GM21529 (cell line): ENCODE results near the gene COL4A2.

ENCODE experiments used
- ATAC-seq: cut with Tn5 transposase; IDR thresholded peaks from one replicate; pipeline ENCODE4 v1.9.1; 2021; ENCODE audit not compliant: unreplicated experiment

Gene COL4A2

GRCh38 chr13:110272227-110272626 lies 34.9 kb upstream of the COL4A2 start:
- no peak for ATAC-seq

- no peak for ATAC-seq
Measured at GRCh38 chr13:110272651-110273050, 34.4 kb upstream of the COL4A2 start.

DNA sequence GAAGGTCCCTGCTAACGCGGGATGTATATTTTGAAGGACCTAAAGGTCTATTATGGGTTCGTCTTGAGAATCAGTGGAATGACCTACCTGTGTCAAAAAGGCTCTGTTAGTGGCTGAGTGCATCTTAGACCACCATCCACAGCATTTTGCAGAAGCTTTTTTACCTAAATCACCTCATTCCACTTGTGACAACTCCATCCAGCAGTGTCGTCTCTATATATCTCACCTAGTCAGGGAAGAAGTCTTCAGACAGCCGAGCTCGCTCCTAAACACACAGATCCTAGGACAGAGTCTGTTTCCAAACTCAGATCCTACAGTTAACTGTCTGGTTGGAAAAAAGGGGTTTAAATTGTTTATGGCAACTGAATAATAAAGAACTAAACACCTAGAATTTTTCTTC lies 33.8 kb upstream of the COL4A2 start:
- ATAC-seq, result no peak

- no peak for ATAC-seq
Measured at GRCh38 chr13:110274687-110275086, 32.4 kb upstream of the COL4A2 start.

- ATAC-seq, result no peak
Measured at GRCh38 chr13:110275931-110276552, 31.0 kb upstream of the COL4A2 start.

DNA sequence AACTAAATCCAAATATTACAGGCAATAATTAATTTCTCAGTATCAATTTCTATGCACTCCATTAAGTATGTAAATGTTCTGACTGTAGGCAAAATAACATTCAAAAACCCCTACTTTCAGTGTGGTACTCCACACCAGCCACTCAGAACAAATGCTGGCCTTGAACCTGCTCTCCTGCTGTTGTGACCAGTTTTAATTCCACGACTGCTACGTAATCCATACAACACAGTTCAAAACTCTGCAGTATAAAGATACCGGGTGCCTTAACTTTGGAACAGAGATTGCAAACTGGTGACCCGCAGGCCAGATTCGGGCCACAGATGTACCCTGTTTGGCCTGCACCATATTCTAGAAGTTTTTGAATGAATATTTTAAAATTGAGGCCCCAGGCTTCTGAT lies 30.5 kb upstream of the COL4A2 start:
- no peak for ATAC-seq

- no peak for ATAC-seq
Measured at GRCh38 chr13:110277357-110277975, 29.6 kb upstream of the COL4A2 start.

DNA sequence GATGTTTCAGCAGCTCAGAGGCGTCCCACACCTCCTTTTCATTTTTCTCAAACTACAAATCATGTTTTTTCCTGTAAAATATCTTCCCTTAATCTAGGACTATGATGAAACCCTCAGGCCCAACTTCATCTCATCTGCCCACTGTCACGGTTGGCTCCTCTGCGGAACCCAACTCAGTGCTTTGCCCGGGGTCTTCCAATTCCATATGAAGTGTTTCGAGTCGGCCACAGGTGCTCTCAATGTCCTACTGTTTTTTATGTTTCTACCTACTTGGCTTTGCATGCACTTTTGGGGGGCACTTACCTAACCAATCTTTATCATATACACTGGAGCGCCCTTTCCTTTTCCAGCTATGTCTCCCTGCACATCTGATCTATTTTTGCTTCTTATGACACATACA lies 28.2 kb upstream of the COL4A2 start:
- ATAC-seq, result no peak

GRCh38 chr13:110279684-110280083 lies 27.4 kb upstream of the COL4A2 start:
- ATAC-seq, result no peak

- ATAC-seq, result no peak
Measured at GRCh38 chr13:110280231-110280813, 26.8 kb upstream of the COL4A2 start.

DNA sequence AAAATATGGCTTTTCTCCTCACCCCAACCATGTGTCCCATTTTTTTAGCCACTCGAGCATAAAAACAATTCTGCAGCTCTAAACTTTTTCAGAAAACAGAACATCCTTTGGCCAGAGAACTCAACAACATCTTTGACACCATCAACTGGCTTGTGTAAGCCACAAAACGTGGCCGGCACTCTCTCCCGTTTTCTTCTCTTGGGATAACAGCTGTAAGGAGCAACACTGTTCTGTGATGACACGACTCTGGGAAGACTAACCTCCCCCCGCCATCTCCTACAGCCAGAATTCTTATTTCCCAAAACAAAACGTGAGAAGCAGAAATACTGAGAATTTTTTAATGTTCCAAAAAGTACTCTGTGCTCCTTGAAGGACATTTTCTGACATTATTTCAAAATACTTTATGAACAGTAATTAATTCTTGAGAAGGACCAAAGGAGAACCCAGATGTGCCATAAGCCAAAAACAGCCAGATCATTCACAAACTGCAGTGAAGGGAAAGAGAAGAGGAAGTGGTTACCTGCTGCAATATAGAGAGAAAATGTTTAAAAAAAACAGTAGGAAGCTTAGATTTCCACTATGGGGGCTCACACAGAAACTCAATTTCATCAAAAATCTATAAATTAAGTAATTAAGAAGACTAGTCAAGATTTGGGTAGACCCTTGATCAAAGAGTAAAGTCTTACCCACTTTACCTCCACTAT lies 25.9 kb upstream of the COL4A2 start:
- no peak for ATAC-seq

DNA sequence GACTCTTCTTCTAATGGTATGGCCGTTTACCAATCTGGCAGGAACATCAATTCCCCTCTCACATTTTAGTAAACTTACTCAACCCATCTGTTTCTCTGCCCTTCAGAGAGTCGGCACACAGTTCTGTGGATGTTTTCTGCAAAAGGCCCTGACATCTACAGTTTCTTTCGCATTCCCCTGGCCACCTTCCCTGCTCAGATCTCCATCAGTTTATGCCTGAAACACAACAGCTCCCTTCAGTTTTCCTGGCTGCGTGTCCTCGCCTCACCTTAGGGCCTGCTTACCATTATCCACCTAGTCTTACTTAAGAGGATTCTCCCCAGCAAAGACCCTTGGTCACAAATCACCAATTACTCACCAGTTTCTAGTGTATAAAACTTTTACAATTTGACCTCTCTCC lies 25.3 kb upstream of the COL4A2 start:
- ATAC-seq, result no peak

DNA sequence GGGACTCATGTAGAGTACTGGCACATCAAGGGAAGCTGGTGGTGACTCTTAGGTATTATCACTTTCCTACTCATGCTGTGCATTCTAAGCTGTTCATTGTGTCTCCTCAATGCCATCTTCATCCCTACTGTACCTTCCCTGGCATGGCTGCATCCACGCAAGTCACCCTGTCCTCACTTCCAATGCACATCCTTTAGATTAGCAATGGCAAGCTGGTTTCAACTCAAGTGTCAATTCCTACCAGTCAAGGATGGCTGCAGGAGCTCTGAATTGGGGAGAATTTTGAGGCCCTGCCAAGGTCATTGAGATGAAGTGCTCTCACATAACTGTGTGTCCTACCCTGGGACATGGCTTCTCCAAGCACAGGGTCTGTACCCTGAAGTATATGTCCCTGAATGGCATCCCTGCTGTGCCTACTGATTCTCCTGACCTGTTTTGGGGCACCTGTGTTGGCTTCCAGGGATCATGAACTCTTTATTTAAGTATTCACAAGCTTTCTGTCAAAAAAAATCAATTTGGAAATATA lies 24.7 kb upstream of the COL4A2 start:
- ATAC-seq, result no peak

DNA sequence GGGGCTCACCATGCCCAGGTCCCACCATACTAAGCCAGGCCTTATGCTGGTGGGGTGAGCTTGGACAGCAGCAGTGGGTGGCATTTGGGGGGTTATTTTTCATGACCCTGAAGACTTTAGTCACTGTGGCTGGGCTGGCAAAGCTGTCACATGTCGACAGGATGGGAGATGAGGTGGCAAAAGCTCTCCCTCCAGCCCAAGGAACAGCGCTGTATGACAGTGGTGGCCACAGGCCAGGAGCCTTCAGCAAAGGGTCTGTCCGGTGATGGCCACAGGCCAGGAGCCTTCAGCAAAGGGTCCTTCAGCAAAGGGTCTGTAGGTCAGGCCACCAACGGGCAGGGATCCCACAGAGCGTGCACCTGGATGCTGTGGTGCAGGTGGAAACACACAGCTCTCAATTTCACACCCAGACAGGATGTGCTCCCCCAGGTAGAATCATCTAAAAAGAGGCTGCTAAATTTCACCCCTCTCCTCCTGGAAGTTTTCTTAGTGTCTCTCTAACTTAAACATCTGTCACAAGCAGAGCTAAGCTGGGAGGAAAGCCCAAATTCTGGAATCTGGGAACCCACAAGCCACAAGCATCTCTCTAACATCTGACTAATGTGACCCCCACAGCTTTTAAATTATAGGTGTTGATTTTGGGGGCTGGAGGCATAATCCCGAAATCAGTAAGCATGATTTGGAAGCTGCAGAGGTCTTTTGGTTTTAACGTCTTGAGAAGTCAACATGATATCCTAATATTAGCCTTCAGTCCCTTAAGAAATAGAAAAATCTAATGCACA lies 23.2 kb upstream of the COL4A2 start:
- no peak for ATAC-seq

DNA sequence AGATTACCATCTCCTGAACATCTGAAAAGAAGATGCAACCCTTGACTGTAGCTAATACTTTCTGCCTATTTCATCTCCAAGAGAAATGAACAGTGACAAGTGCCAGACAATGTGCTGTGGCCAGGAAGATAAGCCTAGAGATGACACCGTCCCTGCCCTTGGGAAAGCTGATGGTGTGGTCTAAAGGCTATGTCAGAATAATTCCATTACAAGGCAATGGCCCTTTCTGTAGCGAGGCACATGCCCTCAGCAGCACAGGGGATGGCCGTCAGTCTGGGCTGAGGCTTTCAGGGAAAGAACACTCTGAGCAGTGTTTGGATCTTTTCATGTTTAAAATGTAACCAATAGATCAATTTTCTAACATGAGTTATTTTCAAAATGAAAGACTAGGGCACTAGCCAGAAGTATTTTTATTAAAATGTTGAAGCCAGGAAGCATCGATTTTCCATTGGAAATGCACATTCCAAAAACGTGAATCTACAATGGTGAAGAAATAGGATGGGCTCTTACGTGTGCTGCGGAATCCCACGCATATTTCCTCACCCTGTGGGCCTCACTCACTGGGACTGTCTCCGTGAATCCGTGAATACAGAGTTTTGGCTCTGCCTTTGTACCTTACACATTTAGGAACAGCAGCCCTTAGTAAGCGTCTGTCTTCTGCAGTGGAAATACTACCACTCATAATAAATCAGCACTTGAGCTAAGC lies 22.2 kb upstream of the COL4A2 start:
- ATAC-seq, result no peak

DNA sequence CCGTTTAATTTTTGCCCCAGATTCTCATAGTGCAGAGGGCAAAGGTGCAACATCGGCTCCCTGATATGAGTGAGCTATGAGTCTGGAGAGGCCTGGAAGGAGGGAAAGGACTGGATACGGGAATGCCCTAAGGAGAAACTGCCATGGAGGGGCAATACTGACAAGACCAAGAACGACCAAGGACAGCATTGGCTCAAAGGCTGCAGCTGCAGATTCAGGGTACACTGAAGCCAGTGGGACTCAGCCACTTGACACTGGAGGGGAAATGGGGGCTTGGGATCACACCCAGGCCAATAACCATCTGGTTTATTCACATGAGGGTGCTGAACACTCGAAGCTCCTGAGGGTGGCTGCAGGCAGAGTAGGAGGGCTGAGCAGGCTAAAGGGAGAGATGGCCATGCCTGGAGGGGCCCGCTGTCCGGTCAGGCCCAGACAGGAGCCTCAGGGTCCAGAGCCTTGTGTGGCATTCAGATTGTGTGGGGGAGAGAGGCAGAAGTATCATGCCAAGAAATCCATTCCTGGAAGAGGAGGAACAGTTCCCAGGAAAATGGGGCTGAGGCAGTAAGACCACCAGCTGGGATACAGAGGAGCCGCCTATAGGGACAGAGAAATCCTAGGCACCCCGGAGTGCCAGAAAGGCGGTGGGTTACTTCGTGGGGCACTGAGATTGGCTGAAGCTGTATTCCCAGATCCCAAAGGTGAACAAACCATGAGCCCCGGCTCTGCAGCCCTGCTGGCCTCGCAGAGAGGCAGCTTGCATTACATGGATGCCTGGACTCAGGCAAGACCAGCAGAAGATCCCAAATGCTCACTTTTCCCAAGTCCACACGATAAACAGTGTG lies 20.9 kb upstream of the COL4A2 start:
- ATAC-seq, result no peak

DNA sequence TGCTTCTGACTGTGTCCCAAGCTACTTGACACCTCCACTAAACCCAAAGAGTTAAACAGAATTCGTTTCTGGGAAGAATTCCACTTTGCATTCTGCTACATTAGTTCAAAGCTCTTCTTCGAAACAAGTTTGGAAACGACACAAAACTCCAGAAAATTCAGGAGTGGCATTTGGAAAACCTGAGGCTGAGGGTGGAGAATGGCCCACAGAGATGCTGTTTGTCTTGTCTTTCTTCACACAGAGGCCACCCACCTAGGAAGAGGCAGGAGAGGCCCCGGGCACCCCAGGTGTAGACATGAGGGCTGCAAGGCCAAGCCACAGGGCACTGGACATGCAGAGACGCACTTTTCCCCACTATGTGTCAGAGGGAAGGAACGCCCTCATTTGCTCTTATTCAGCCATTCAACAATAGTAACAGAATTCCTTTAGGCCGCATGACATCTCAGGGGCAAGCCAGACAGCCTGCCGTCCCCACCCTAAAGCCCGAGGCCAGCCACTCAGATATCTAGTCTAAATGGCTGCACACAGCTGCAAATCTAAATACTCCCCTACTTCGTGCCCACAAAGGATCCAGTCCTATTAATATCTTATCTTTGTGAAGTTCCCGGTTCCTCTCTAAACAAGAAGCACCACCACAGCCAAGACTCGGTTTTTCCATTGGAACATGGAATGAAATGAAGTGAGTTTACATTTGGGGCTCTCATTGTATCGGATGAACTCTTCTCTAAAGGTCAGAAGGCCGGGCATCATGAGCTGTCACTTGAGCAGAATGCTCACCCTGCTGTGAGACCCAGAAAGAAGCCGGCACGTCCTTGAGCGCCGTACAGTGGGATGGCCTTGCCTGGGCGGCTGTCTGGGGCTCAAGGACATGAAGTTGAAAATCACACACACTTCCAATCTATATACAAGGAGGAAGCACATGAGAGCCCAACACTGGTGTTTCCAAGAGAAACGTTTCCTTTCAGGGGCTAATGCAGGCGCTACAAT lies 20.0 kb upstream of the COL4A2 start:
- ATAC-seq, result no peak

DNA sequence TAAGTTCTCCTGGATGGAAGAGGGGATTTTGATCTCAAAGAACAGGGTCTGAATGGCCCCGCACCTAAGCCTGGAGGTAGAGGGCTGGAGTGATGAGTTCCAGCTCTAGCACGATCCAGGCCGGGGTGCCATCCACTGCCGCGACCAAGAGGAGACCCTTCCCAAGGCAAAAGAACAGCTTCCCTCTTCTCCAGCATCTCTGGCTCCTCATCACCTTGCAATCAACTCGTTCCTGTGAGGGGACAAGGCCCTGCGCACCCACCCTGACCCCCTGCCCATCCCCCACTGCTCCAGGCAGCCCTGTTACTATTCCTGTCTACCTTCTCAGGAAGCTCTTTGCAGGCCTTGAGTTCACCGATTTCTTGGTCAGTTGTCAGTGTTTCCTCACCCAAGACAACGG lies 17.9 kb upstream of the COL4A2 start:
- no peak for ATAC-seq
